ENCODE data around the gene C1orf105. TPM values are rescaled to one million over a fixed set of nuclear protein-coding genes. Genes with fewer than 3 reads are reported as not detected.

Gene C1orf105
- total RNA-seq, 4 donors from 2014 or later = 0.89 to 1.5 (median 1.5) TPM; not detected in 1

DNA sequence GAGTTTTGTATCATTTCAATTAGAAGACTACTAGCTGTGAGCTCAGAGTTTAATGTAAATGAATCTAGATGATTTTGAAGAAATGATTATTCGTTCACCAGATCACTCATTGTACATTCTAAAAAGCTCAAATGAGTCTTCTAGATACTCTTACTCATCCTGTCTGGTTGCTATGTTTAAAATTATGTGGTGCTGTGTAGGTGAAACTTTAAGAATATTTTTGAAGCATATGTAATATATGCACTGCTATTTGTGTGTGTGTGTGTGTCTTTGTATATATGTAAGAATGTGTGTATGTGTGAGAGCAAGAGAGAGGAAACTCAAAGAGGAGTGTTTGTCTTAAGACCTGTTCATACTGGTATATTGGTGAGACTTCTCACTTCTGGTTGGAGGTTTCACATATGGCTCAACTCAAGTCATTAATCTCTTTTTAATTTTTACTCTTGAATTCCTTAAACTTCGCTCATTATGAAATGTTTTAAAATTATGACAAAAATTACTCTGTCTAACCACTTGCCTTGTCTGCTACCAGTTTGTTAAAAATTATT lies 8.6 kb upstream of the C1orf105 start:
- Histone ChIP-seq H3K4me1 (no peaks in the 10 kb centered on the region), H3K4me3 (no peak overlapping the region), H3K27ac (no peak overlapping the region), H3K9me3 (no peaks in the 10 kb centered on the region), H3K27me3 (no peaks in the 10 kb centered on the region), H3K36me3 (no peaks in the 10 kb centered on the region)
- WGBS = 84% methylated on average over 2 of the region's 2 CpGs
- TF ChIP-seq EP300 (IDR thresholded peaks at IDR 0.05) (no peak), POLR2AphosphoS5 (IDR thresholded peaks at IDR 0.05) (no peak), POLR2A (IDR thresholded peaks at IDR 0.05) (no peak)
- TF ChIP-seq, protein P1, sequence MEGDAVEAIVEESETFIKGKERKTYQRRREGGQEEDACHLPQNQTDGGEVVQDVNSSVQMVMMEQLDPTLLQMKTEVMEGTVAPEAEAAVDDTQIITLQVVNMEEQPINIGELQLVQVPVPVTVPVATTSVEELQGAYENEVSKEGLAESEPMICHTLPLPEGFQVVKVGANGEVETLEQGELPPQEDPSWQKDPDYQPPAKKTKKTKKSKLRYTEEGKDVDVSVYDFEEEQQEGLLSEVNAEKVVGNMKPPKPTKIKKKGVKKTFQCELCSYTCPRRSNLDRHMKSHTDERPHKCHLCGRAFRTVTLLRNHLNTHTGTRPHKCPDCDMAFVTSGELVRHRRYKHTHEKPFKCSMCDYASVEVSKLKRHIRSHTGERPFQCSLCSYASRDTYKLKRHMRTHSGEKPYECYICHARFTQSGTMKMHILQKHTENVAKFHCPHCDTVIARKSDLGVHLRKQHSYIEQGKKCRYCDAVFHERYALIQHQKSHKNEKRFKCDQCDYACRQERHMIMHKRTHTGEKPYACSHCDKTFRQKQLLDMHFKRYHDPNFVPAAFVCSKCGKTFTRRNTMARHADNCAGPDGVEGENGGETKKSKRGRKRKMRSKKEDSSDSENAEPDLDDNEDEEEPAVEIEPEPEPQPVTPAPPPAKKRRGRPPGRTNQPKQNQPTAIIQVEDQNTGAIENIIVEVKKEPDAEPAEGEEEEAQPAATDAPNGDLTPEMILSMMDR (IDR thresholded peaks at IDR 0.05) = no peak
- no peak for DNase-seq (ENCODE audit: low spot score in 2 of 2)

DNA sequence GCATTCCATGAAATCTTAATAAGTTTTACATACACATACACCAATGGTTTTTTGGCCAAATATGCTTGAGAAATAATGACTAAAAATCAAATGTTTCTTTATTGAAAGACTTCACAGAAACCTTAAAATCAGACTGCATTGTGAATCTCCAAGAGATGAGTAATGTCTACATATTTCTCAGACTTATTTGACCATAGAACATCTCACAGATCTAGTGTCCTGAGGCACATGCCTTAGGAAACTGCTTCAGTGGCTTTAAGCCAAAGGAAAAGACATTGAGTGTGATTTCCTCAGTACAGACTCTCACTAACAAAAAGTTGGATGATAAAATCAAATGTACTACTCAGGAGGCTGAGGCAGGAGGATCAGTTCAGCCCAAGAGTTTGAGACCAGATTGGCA lies 6.2 kb upstream of the C1orf105 start:
- H3K4me1 ChIP-seq = no peaks in the 10 kb centered on the region
- H3K27ac ChIP-seq = no peak overlapping the region
- H3K36me3 ChIP-seq = no peaks in the 10 kb centered on the region
- DNase-seq (ENCODE audit: low spot score in 2 of 2) = no peak
- no peaks in the 10 kb centered on the region for H3K9me3 ChIP-seq
- no peaks in the 10 kb centered on the region for H3K27me3 ChIP-seq
- TF ChIP-seq, protein P1 (IDR thresholded peaks at IDR 0.05) = no peak
- no peak overlapping the region for H3K4me3 ChIP-seq

DNA sequence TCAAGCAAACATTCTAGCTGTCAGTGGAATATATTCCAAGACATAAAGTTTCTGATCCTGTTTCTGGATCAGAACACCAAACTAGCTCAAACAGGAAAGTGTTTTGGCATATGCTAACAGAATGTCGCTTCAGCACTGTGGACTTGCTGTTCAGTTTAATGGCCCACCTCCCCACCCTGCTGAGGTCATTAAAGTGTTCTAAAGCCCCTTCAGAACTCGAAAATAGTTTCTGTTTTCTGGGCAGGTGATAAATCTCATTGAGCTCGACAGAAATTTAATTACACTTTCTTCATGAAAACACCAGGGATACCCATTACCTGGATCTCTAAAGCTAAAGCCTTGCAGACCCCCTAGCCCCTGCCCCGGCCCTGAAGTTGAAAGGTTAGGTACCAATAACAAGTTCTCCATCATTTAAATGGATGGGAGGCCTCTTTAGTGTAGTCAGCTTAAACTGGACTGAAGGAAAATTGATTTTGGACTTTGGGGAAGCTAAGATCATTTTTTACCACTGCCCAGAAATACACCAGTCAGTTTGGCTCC lies 3.9 kb upstream of the C1orf105 start:
- TF ChIP-seq POLR2A (IDR thresholded peaks at IDR 0.05) (no peak), EP300 (IDR thresholded peaks at IDR 0.05) (no peak), POLR2AphosphoS5 (IDR thresholded peaks at IDR 0.05) (no peak)
- TF ChIP-seq, protein P1 (IDR thresholded peaks at IDR 0.05) = no peak
- WGBS = 73% methylated on average over 4 of the region's 4 CpGs

DNA sequence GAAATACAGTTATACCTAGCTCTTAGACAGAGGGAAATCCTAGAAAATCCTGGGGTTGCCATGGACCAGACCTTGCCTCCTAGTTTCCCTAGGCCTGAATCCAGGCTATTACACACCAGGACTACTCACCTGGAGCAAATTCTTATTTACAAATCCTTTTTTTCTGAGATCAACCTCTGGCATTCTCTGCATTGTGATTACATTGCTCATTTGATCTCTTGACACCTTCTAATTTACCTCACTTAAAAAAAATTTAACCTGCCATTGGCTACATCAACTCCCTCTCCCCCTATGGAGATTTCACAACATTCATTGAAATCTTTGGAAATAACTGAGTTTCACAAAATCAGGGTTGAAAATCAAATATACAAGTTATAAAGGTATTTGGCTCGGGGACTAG lies 2.9 kb upstream of the C1orf105 start:
- Histone ChIP-seq H3K36me3 (no peaks in the 10 kb centered on the region), H3K4me3 (no peak overlapping the region), H3K9me3 (no peaks in the 10 kb centered on the region), H3K27ac (no peak overlapping the region), H3K27me3 (no peaks in the 10 kb centered on the region), H3K4me1 (no peaks in the 10 kb centered on the region)
- DNase-seq (ENCODE audit: low spot score in 2 of 2) = no peak
- 97% methylated on average over 1 of the region's 1 CpG for WGBS
- TF ChIP-seq POLR2AphosphoS5 (IDR thresholded peaks at IDR 0.05) = no peak
- no peak for TF ChIP-seq POLR2A (IDR thresholded peaks at IDR 0.05)
- no peak for TF ChIP-seq EP300 (IDR thresholded peaks at IDR 0.05)
- TF ChIP-seq, protein P1 (IDR thresholded peaks at IDR 0.05) = no peak

More for the DNA sequence above, 3.9 kb upstream of the C1orf105 start:
- H3K27ac ChIP-seq = no peak overlapping the region
- no peaks in the 10 kb centered on the region for H3K27me3 ChIP-seq
- DNase-seq (ENCODE audit: low spot score in 2 of 2) = no peak
- no peaks in the 10 kb centered on the region for H3K36me3 ChIP-seq
- no peaks in the 10 kb centered on the region for H3K4me1 ChIP-seq
- H3K4me3 ChIP-seq = no peak overlapping the region
- H3K9me3 ChIP-seq = no peaks in the 10 kb centered on the region

DNA sequence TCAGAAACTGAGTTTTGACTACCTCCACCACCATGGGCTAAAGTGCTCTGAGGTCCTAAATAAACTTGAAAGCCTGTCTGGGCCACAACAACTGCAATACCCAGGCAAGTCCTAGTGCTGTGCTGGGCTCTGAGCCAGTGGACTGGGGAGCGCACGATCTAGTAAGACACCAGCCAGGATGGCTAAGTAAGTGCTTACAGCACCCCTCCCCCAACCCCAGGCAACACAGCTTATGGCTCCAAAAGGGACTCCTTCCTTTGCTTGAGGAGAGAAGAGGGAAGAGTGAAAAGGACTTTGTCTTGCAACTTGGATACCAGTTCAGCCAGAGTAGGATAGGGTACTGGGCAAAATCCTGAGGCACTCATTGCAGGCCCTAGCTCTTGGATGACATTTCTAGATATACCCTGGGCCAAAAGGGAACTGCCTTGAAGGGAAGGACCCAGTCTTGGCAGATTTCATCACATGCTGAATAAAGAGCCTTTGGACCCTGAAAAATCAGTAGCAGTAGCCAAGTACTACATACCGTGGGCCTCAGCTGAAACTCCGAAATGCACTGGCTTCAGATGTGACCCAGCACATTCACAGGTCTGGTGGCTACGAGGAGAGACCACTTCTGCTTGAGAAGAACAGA lies 1.6 kb downstream of the C1orf105 start:
- Histone ChIP-seq H3K4me3 (no peak overlapping the region), H3K9me3 (no peaks in the 10 kb centered on the region), H3K27me3 (no peaks in the 10 kb centered on the region), H3K36me3 (no peaks in the 10 kb centered on the region), H3K4me1 (peaks cover 4% of the 10 kb centered on the region), H3K27ac (no peak overlapping the region)
- WGBS = 80% methylated on average over 4 of the region's 5 CpGs
- no peak for DNase-seq (ENCODE audit: low spot score in 2 of 2)
- no peak for TF ChIP-seq EP300 (IDR thresholded peaks at IDR 0.05)
- TF ChIP-seq POLR2AphosphoS5 (IDR thresholded peaks at IDR 0.05) = no peak
- TF ChIP-seq, protein P1 (IDR thresholded peaks at IDR 0.05) = no peak
- TF ChIP-seq POLR2A (IDR thresholded peaks at IDR 0.05) = no peak

All from suprapubic skin (tissue), 4 donors.